Measurements from ENCODE around the gene MAGIX. TPM values are rescaled to one million over a fixed set of nuclear protein-coding genes. Genes with fewer than 3 reads are reported as not detected.

The MAGIX gene
- total RNA-seq, 1 donor = 2.2 TPM

DNA sequence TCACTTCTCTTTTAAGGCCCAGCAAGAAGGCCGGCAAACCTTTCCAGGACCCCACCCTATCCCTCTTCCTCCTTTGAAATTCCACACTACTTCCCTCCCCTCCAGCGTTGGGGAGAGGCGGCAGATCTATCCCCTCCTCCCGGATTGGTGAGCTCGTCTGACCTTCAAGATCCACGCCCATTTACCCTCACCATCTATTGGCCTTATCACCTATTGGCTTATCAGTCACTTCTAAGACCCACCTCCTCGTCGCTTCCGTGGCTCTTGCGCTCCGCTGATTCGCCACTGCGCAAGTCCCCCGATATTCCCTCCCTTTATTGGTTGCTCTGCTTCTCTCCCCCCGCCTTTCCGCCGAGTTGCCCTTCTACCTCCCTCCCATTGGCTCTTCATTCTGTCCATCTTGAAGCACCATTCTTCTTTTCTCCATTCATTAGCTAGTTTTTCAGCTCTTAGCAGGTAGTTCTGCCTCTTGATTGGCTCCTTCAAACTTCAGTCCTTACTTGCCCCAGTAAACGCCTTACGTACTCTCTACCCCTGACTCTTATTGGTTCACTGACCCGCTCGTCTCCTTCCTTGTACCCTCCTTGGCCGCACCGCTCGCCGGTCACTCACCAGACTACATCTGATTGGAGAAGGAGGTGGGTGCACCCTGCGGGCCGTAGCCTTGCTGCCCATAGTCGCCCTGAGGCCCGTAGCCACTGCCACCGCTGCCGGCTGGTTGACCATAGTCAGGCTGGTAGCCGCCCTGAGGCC lies 28.4 kb downstream of the MAGIX start:
- DNase-seq (ENCODE audit: low read depth) = peak; percentile 99
- TF ChIP-seq, protein P1, sequence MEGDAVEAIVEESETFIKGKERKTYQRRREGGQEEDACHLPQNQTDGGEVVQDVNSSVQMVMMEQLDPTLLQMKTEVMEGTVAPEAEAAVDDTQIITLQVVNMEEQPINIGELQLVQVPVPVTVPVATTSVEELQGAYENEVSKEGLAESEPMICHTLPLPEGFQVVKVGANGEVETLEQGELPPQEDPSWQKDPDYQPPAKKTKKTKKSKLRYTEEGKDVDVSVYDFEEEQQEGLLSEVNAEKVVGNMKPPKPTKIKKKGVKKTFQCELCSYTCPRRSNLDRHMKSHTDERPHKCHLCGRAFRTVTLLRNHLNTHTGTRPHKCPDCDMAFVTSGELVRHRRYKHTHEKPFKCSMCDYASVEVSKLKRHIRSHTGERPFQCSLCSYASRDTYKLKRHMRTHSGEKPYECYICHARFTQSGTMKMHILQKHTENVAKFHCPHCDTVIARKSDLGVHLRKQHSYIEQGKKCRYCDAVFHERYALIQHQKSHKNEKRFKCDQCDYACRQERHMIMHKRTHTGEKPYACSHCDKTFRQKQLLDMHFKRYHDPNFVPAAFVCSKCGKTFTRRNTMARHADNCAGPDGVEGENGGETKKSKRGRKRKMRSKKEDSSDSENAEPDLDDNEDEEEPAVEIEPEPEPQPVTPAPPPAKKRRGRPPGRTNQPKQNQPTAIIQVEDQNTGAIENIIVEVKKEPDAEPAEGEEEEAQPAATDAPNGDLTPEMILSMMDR (IDR thresholded peaks at IDR 0.05; ENCODE audit: insufficient read depth, low read depth, low read length) = no peak
- H3K4me3 ChIP-seq (ENCODE audit: low read depth, low read length) = peak overlapping the region; percentile 75

DNA sequence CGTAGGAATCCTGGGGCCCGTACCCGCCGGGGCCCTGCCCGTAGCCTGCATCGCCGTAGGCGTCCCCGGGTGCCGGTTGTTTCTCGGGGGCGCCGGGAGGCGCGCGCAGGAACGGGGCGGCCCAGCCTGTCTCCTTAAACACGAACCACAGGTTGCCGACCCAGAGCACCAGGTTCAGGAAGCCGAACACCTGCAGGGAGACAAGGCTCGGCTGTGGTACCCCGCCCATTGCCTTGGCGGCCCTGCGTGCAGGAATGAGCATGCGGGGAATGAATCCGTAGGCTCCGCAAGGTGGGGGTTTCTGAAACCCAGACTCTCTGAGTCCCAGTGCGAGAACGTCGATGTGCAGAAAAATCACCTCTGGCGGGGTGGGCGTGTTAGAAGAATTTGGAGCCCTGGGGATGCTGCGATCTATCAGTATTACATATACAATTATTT lies 29.0 kb downstream of the MAGIX start:
- TF ChIP-seq, protein P1 (IDR thresholded peaks at IDR 0.05; ENCODE audit: insufficient read depth, low read depth, low read length) = no peak
- no peak for DNase-seq (ENCODE audit: low read depth)
- H3K4me3 ChIP-seq (ENCODE audit: low read depth, low read length) = peak overlapping the region; percentile 75

DNA sequence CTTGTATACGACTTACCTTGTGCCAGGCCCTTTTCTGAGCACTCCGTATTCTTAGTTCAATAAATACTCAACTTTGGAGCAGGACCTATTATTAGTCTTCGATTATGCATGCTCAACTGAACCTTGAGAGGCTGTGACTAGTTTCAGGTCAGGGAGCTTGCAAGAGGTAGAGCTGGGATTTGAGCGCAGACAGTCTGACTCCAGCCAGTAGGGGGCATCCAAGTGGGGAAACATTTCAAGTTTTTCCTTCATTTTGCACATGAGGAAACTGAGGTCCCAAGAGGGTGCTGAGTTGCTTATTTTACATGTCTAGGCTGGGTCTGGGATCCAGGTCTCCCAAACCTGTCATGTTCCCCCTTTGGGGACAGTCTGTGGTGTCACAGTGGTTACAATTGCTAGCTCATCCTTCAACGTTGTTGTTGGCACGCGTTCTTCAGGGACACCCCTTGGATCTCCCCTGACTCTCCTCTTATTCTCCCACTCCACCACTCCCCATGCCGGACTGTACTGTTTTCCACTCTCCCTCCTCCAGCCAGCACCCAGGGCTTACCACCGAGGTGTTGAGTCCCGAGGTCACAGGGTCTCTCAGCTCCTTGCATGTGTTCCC lies 30.3 kb downstream of the MAGIX start:
- DNase-seq (ENCODE audit: low read depth) = no peak
- H3K4me3 ChIP-seq (ENCODE audit: low read depth, low read length) = no peak overlapping the region
- TF ChIP-seq, protein P1 (IDR thresholded peaks at IDR 0.05; ENCODE audit: insufficient read depth, low read depth, low read length) = peak; percentile 63

DNA sequence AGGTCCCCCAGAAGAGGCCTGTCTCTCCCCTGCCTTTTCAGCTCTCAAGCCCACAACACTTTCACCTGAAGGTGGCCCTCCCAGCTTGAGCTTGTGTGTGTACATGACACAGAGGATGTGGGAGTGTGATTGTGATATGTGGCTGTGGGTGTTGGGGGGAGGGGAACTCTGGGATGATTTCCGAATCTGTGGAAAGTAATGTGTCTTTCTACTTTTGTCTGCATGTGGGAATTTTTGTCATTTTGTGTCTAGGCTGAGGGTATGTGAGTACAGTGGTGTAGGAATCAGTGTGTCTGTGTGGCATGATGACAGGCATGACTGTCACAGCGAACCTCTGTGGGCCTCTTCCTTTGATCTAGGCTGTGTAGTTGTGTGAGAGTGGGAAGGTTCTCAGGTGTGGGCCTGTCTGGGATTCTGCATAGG lies 31.0 kb downstream of the MAGIX start:
- TF ChIP-seq, protein P1 (IDR thresholded peaks at IDR 0.05; ENCODE audit: insufficient read depth, low read depth, low read length) = no peak
- H3K4me3 ChIP-seq (ENCODE audit: low read depth, low read length) = no peak overlapping the region

DNA sequence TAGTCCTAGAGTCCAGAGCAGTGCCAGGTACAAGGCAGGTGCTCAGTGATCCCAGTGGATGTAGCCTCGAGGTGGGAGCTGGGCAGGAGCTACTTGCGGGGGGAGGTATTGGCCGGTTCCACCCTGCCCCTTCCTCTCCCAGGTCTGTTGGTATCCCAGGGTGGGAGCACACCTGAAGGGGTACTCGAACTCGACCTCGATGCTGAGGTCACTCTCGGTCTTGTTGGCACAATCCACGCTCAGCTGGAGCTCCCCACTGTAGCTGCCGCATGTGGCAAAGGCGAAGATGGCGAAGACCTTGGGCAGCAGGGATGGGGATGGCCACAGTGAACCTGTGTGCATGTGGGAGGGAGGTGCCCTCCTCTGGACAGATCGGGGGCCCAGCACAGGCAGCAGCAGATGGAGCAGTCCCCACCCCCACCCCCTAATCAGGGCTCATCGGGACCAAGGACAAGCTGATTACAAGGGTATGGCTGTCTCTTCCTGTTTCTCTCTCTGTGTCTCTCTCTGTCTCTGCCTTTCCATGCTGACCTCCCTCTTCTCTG lies 35.1 kb downstream of the MAGIX start:
- TF ChIP-seq, protein P1 (IDR thresholded peaks at IDR 0.05; ENCODE audit: insufficient read depth, low read depth, low read length) = no peak
- H3K4me3 ChIP-seq (ENCODE audit: low read depth, low read length) = no peak overlapping the region
- DNase-seq (ENCODE audit: low read depth) = no peak

More for the DNA sequence above, 31.0 kb downstream of the MAGIX start:
- no peak for DNase-seq (ENCODE audit: low read depth)

DNA sequence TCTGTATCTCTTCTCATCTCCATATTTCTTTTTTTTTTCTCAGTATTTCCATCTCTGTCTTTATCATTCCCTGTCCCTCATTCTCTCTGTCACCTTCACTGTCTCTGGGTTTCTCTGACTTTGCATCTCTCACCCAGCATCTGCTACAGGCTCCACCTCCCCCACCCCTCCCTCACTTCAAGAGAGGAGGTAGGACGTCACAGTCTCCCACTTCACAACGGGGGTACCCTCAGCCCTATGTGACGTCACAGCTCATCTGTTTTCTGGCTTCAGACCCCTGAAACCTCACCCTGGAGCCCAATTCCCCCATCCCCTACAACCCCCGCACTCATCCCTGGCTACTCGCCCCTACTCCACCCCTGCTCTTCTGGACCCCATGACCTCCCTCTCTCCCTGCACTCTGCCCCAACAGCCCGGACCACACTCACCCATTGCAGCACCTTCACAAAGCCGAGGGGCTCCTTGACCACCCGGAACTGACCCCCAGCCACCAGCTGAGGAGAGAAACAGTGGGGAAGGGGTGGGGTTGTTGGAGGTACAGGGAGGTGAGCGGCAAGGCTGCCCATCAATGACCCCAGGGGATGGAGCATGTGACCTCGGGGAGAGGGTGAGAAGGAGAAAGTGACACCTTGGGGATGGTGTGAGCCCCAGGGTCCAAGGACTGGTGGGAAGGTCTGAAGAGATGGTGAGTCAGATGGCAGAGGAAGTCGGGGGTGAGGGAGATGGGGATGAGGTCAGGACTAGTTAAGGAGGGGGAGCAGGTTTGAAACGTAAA lies 36.2 kb downstream of the MAGIX start:
- DNase-seq (ENCODE audit: low read depth) = no peak
- TF ChIP-seq, protein P1 (IDR thresholded peaks at IDR 0.05; ENCODE audit: insufficient read depth, low read depth, low read length) = no peak
- H3K4me3 ChIP-seq (ENCODE audit: low read depth, low read length) = no peak overlapping the region
